A549 (cell line): Measurements from ENCODE around the gene GNB1. TPM values are rescaled to one million over a fixed set of nuclear protein-coding genes. Genes with fewer than 3 reads are reported as not detected.

Source experiments
- ATAC-seq, 2 experiments: fragments of 200-7000 bp in 1 of 2; fragments of >200 bp in 1 of 2; cut with Nextera tagmentation in 1 of 2; cut with Tn5 transposase in 1 of 2; 3 replicates each; pipeline versions ENCODE4 v1.8.0 to v1.9.1; 2018 to 2020; ENCODE audit warnings: mild to moderate bottlenecking in 1 of 2, moderate library complexity in 1 of 2
- CTCF ChIA-PET: fragments of 300-600 bp; sonication (Branson Sonifier 250); formaldehyde crosslinking; extraction: SDS; loops from one replicate; lab custom pipeline; 2021; ENCODE audit warnings: antibody characterized with exemption, inconsistent platforms; lab: Yijun Ruan, JAX
- POLR2A ChIA-PET: fragments of 350-600 bp; formaldehyde crosslinking; extraction: SDS; loops from one replicate; lab custom pipeline; 2021; ENCODE audit warnings: antibody characterized with exemption, inconsistent platforms; lab: Yijun Ruan, JAX
- DNase-seq, 2 experiments: peaks; one replicate each; pipeline versions ENCODE4 v3.0.0 to v3.0.0-alpha.2; 2011 to 2016; ENCODE audit warnings: low read depth in 1 of 2, low spot score in 1 of 2
- FAIRE-seq: peaks from 2 replicates; lab custom pipeline; 2011; peaks lifted over from hg19 to GRCh38; lab: Jason Lieb, UNC
- H3K27ac ChIP-seq, 2 experiments: fragments of >200 bp; sonication (Bioruptor Twin); formaldehyde crosslinking; 3 replicates each; pipeline ENCODE4 v1.5.1; 2016 to 2017
- H3K4me1 ChIP-seq: fragments of >200 bp; sonication (Bioruptor Twin); formaldehyde crosslinking; 3 replicates; pipeline ENCODE4 v1.6.1; 2016
- H3K4me2 ChIP-seq: fragments of >200 bp; sonication (Bioruptor Twin); formaldehyde crosslinking; 3 replicates; pipeline ENCODE4 v1.6.1; 2016
- H3K4me3 ChIP-seq: fragments of >200 bp; sonication (Bioruptor Twin); formaldehyde crosslinking; 3 replicates; pipeline ENCODE4 v1.5.1; 2016
- H3K9me3 ChIP-seq: fragments of >200 bp; sonication (Bioruptor Twin); formaldehyde crosslinking; 3 replicates; pipeline ENCODE4 v1.6.1; 2016
- BHLHE40 ChIP-seq: IDR thresholded peaks from 2 replicates; pipeline ENCODE4 v1.6.1; 2012; ENCODE audit warnings: low read depth, low read length, inconsistent platforms
- CBX2 ChIP-seq: fragments of 200-600 bp; sonication (generic); IDR thresholded peaks from 2 replicates; pipeline ENCODE4 v1.6.1; 2016; ENCODE audit warnings: low read depth, mild to moderate bottlenecking, borderline replicate concordance
- CBX8 ChIP-seq: fragments of 200-600 bp; sonication (generic); IDR thresholded peaks from 2 replicates; pipeline ENCODE4 v1.6.1; 2016
- EP300 ChIP-seq, 2 experiments: fragments of >200 bp; sonication (Bioruptor Twin); formaldehyde crosslinking; IDR thresholded peaks; 2 replicates in 1 of 2; 3 replicates in 1 of 2; pipeline ENCODE4 v1.6.1; 2016 to 2017
- ESRRA ChIP-seq: fragments of 150-350 bp; IDR thresholded peaks from 2 replicates; pipeline ENCODE4 v1.6.1; 2014; ENCODE audit warnings: mild to moderate bottlenecking, low read length, borderline replicate concordance
- FOSB ChIP-seq: fragments of 250-450 bp; sonication (Bioruptor Pico); IDR thresholded peaks from 2 replicates; pipeline ENCODE4 v1.5.0; 2020; ENCODE audit warnings: mild to moderate bottlenecking, moderate library complexity
- GATA3 ChIP-seq: IDR thresholded peaks from 2 replicates; pipeline ENCODE4 v1.6.1; 2012; ENCODE audit warnings: borderline replicate concordance
- HEYL ChIP-seq: fragments of 250-450 bp; sonication (Bioruptor Pico); IDR thresholded peaks from 2 replicates; pipeline ENCODE4 v1.8.0; 2021; ENCODE audit warnings: mild to moderate bottlenecking, moderate library complexity
- HOXA7 ChIP-seq: fragments of 250-450 bp; sonication (Bioruptor Pico); IDR thresholded peaks from 2 replicates; pipeline ENCODE4 v1.5.0; 2020; ENCODE audit warnings: mild to moderate bottlenecking, moderate library complexity
- HOXB5 ChIP-seq: fragments of 250-450 bp; sonication (Bioruptor Pico); IDR thresholded peaks from 2 replicates; pipeline ENCODE4 v1.5.0; 2020; ENCODE audit warnings: mild to moderate bottlenecking, moderate library complexity
- MAZ ChIP-seq: fragments of 150-350 bp; IDR thresholded peaks from 2 replicates; pipeline ENCODE4 v1.6.1; 2014; ENCODE audit warnings: antibody characterized with exemption, low read depth, low read length, borderline replicate concordance
- MYC ChIP-seq: IDR thresholded peaks from 2 replicates; pipeline ENCODE4 v1.6.1; 2012; ENCODE audit warnings: mild to moderate bottlenecking, inconsistent platforms, low read length, improper control_type of control experiment, borderline replicate concordance
- NFE2L2 ChIP-seq: fragments of 150-350 bp; conservative IDR thresholded peaks from 2 replicates; pipeline ENCODE4 v1.6.1; 2014; ENCODE audit warnings: low read length
- NR3C1 ChIP-seq: fragments of >200 bp; sonication (Bioruptor Twin); formaldehyde crosslinking; IDR thresholded peaks from 3 replicates; pipeline ENCODE4 v1.6.1; 2017
- POLR2AphosphoS2 ChIP-seq: conservative IDR thresholded peaks from 2 replicates; pipeline ENCODE4 v1.6.1; 2012; ENCODE audit warnings: low read length, improper control_type of control experiment, inconsistent platforms
- RAD21 ChIP-seq, 2 experiments: fragments of >200 bp in 1 of 2; sonication (Bioruptor Twin) in 1 of 2; formaldehyde crosslinking in 1 of 2; IDR thresholded peaks in 1 of 2; conservative IDR thresholded peaks in 1 of 2; 2 replicates in 1 of 2; 3 replicates in 1 of 2; pipeline ENCODE4 v1.6.1; 2012 to 2018; ENCODE audit warnings: inconsistent platforms in 1 of 2
- RARB ChIP-seq: fragments of 250-450 bp; sonication (Bioruptor Pico); IDR thresholded peaks from 2 replicates; pipeline ENCODE4 v1.8.0; 2021; ENCODE audit warnings: mild to moderate bottlenecking, moderate library complexity
- RNF2 ChIP-seq: fragments of 200-600 bp; sonication (generic); IDR thresholded peaks from 2 replicates; pipeline ENCODE4 v1.6.1; 2016; ENCODE audit warnings: low read depth, mild to moderate bottlenecking, antibody characterized with exemption, moderate library complexity, borderline replicate concordance
- TFCP2L1 ChIP-seq: fragments of 250-450 bp; sonication (Bioruptor Pico); IDR thresholded peaks from 2 replicates; pipeline ENCODE4 v1.5.0; 2021; ENCODE audit warnings: mild to moderate bottlenecking
- TP53 ChIP-seq: fragments of 250-450 bp; sonication (Bioruptor Pico); IDR thresholded peaks from 2 replicates; pipeline ENCODE4 v1.5.0; 2021; ENCODE audit warnings: mild to moderate bottlenecking, moderate library complexity
- ZC3H11A ChIP-seq: fragments of 450-650 bp; IDR thresholded peaks from 2 replicates; pipeline ENCODE4 v1.6.1; 2014; ENCODE audit warnings: antibody characterized with exemption, mild to moderate bottlenecking
- ZNF302 ChIP-seq: fragments of 250-450 bp; sonication (Bioruptor Pico); IDR thresholded peaks from 2 replicates; pipeline ENCODE4 v1.9.0; 2021; ENCODE audit warnings: inconsistent platforms, mild to moderate bottlenecking, moderate library complexity
- WGBS: methylation state at CpG from one replicate; pipeline ENCODE4 v1.1.6; 2017; ENCODE audit errors: missing lambda C conversion rate; 5-methylcytosine and 5-hydroxymethylcytosine counted together
- polyA plus RNA-seq, 4 experiments: library from polyadenylated mRNA; depleted of rRNA in 3 of 4; stranded (reverse); fragments of >200 nt; fragmentation: RNase III in 1 of 4; extraction: RNeasy Plus Mini Kit Qiagen cat#74134 plus additional on column Dnase treatment in 1 of 4; gene quantifications; 2 replicates in 3 of 4; 3 replicates in 1 of 4; pipeline ENCODE4 v1.2.3, GENCODE V29; 2011 to 2017
- TF ChIP-seq, protein P1 (sequence below): fragments of 150-350 bp; IDR thresholded peaks from 2 replicates; pipeline ENCODE4 v1.6.1; 2014; ENCODE audit warnings: low read depth, mild to moderate bottlenecking, low read length
- TF ChIP-seq, protein P2 (sequence below): fragments of >200 bp; sonication (Bioruptor Twin); formaldehyde crosslinking; IDR thresholded peaks from 3 replicates; pipeline ENCODE4 v1.6.1; 2016
- TF ChIP-seq, protein P3 (sequence below): fragments of 250-450 bp; sonication (Bioruptor Pico); IDR thresholded peaks from 2 replicates; pipeline ENCODE4 v1.5.0; 2020; ENCODE audit warnings: low read depth, mild to moderate bottlenecking, moderate library complexity
- TF ChIP-seq, protein P4 (sequence below): fragments of 250-450 bp; sonication (Bioruptor Pico); IDR thresholded peaks from 2 replicates; pipeline ENCODE4 v1.5.0; 2021; ENCODE audit warnings: mild to moderate bottlenecking, moderate library complexity, borderline replicate concordance
- TF ChIP-seq, protein P5 (sequence below): IDR thresholded peaks from 2 replicates; pipeline ENCODE4 v1.6.1; 2012
- TF ChIP-seq, protein P6 (sequence below): fragments of 450-650 bp; IDR thresholded peaks from 2 replicates; pipeline ENCODE4 v1.6.1; 2014; ENCODE audit warnings: antibody characterized with exemption
- TF ChIP-seq, protein P7 (sequence below): IDR thresholded peaks from 2 replicates; pipeline ENCODE4 v1.6.1; 2012

The GNB1 gene
- polyA plus RNA-seq, 2 of the 4 experiments (the other 2 are of a cell fraction) = 159 to 270 TPM

DNA sequence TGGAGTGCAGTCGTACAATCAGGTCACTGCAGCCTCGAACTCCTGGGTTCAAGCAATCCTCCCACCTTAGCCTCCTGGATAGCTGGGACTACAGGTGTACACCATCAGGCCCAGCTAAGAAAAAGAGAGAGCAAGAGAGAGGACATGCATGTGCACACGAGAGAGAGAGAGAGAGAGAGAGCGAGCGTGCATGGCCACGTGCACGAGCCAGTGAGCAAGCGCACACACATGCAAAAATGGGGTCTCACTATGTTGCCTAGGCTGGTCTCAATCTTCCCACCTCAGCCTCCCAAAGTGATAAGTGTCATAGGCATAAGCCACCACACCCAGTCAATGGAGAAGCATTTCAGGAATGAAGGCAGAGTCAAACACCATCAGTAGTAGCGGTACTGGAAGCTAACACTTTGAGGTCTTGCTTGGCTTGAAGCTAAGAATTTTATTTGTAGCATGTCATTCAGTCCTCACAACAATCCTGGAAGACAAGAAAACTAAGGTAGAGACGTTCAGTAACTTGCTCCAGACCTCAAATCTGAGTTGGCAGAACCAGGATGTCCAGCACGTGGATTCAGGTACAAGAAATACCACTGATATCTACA lies 14.5 kb downstream of the GNB1 start:
- no peak for TF ChIP-seq ZNF302 (CRISPR knock-in tag)
- TF ChIP-seq, protein P1, sequence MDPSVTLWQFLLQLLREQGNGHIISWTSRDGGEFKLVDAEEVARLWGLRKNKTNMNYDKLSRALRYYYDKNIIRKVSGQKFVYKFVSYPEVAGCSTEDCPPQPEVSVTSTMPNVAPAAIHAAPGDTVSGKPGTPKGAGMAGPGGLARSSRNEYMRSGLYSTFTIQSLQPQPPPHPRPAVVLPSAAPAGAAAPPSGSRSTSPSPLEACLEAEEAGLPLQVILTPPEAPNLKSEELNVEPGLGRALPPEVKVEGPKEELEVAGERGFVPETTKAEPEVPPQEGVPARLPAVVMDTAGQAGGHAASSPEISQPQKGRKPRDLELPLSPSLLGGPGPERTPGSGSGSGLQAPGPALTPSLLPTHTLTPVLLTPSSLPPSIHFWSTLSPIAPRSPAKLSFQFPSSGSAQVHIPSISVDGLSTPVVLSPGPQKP = no peak
- no peak for TF ChIP-seq CBX2
- TF ChIP-seq HEYL (CRISPR knock-in tag) = no peak
- no peak for TF ChIP-seq TP53 (CRISPR knock-in tag)
- TF ChIP-seq ZC3H11A = no peak
- TF ChIP-seq, protein P2, sequence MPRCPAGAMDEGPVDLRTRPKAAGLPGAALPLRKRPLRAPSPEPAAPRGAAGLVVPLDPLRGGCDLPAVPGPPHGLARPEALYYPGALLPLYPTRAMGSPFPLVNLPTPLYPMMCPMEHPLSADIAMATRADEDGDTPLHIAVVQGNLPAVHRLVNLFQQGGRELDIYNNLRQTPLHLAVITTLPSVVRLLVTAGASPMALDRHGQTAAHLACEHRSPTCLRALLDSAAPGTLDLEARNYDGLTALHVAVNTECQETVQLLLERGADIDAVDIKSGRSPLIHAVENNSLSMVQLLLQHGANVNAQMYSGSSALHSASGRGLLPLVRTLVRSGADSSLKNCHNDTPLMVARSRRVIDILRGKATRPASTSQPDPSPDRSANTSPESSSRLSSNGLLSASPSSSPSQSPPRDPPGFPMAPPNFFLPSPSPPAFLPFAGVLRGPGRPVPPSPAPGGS = no peak
- no peak for TF ChIP-seq NFE2L2
- TF ChIP-seq, protein P3, sequence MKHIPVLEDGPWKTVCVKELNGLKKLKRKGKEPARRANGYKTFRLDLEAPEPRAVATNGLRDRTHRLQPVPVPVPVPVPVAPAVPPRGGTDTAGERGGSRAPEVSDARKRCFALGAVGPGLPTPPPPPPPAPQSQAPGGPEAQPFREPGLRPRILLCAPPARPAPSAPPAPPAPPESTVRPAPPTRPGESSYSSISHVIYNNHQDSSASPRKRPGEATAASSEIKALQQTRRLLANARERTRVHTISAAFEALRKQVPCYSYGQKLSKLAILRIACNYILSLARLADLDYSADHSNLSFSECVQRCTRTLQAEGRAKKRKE (CRISPR knock-in tag) = no peak
- no peak for TF ChIP-seq CBX8
- TF ChIP-seq, protein P4, sequence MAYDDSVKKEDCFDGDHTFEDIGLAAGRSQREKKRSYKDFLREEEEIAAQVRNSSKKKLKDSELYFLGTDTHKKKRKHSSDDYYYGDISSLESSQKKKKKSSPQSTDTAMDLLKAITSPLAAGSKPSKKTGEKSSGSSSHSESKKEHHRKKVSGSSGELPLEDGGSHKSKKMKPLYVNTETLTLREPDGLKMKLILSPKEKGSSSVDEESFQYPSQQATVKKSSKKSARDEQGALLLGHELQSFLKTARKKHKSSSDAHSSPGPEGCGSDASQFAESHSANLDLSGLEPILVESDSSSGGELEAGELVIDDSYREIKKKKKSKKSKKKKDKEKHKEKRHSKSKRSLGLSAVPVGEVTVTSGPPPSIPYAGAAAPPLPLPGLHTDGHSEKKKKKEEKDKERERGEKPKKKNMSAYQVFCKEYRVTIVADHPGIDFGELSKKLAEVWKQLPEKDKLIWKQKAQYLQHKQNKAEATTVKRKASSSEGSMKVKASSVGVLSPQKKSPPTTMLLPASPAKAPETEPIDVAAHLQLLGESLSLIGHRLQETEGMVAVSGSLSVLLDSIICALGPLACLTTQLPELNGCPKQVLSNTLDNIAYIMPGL (CRISPR knock-in tag) = no peak
- TF ChIP-seq, protein P5, sequence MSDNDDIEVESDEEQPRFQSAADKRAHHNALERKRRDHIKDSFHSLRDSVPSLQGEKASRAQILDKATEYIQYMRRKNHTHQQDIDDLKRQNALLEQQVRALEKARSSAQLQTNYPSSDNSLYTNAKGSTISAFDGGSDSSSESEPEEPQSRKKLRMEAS = no peak
- TF ChIP-seq ESRRA = no peak
- TF ChIP-seq MAZ = no peak
- TF ChIP-seq, protein P6, sequence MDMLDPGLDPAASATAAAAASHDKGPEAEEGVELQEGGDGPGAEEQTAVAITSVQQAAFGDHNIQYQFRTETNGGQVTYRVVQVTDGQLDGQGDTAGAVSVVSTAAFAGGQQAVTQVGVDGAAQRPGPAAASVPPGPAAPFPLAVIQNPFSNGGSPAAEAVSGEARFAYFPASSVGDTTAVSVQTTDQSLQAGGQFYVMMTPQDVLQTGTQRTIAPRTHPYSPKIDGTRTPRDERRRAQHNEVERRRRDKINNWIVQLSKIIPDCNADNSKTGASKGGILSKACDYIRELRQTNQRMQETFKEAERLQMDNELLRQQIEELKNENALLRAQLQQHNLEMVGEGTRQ = no peak
- no peak for TF ChIP-seq FOSB (CRISPR knock-in tag)
- no peak for TF ChIP-seq HOXA7 (CRISPR knock-in tag)
- TF ChIP-seq TFCP2L1 = no peak
- no peak for ATAC-seq
- no peak overlapping the region for H3K4me3 ChIP-seq
- H3K27ac ChIP-seq = no peak overlapping the region
- no peaks in the 10 kb centered on the region for H3K9me3 ChIP-seq
- DNase-seq = no peak
- FAIRE-seq = no peak
- H3K4me2 ChIP-seq = no peak overlapping the region
- WGBS = 96% methylated on average over 11 of the region's 11 CpGs
- H3K4me1 ChIP-seq = peaks cover under 1% of the 10 kb centered on the region; the same call in 1 of the 3 replicates
- POLR2A ChIA-PET = no interaction called here
- CTCF ChIA-PET = interaction anchor here (0.8 to 1.9 kb wide), 3 partner anchors 16 to 31 kb away, joined by 3 to 5 read pairs (median 5); no protein-coding TSS in a partner anchor

DNA sequence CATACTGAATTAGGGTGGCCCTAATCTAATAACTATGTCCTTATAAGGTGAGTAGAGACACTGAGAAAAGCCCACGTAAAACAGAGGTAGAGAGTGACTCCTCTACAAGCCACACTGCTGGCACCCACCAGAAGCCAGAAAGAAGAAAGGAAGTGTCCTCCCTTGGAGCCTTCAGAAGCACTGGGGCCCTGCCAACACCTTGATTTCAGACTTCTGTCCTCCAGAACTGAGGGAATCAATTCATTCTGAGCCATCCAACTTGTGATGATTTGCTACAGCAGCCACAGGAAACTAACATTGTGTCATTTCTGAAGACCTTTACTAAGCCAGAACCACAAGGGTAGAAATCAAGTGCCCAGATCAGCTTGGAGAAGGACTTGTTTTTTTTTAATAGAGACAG lies 15.0 kb downstream of the GNB1 start:
- Histone ChIP-seq H3K4me2 (no peak overlapping the region), H3K4me3 (no peak overlapping the region), H3K27ac (no peak overlapping the region), H3K4me1 (no peaks in the 10 kb centered on the region), H3K9me3 (no peaks in the 10 kb centered on the region)
- ChIA-PET POLR2A (no interaction called here), CTCF (interaction anchor here (0.8 to 2.1 kb wide), 4 partner anchors 11 to 31 kb away, joined by 3 to 5 read pairs (median 4); no protein-coding TSS in a partner anchor)
- FAIRE-seq (no peak), ATAC-seq (no peak), DNase-seq (no peak)
- 100% methylated on average over 1 of the region's 1 CpG for WGBS
- TF ChIP-seq POLR2AphosphoS2 (no peak), NFE2L2 (no peak), RNF2 (no peak), NR3C1 (no peak), MYC (no peak), BHLHE40 (no peak), RAD21 (conservative IDR thresholded peaks at IDR 0.05 in 1 of 2, IDR thresholded peaks at IDR 0.05 in 1 of 2) (no peak), GATA3 (no peak), HOXB5 (CRISPR knock-in tag) (no peak), RARB (CRISPR knock-in tag) (no peak), EP300 (IDR thresholded peaks at IDR 0.05) (no peak)
- TF ChIP-seq, protein P7, sequence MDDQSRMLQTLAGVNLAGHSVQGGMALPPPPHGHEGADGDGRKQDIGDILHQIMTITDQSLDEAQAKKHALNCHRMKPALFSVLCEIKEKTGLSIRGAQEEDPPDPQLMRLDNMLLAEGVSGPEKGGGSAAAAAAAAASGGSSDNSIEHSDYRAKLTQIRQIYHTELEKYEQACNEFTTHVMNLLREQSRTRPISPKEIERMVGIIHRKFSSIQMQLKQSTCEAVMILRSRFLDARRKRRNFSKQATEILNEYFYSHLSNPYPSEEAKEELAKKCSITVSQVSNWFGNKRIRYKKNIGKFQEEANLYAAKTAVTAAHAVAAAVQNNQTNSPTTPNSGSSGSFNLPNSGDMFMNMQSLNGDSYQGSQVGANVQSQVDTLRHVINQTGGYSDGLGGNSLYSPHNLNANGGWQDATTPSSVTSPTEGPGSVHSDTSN = no peak
- TF ChIP-seq, protein P6 = no peak
- TF ChIP-seq, protein P5 = no peak
